ENCODE results near the gene DIP2C. TPM values are rescaled to one million over a fixed set of nuclear protein-coding genes. Genes with fewer than 3 reads are reported as not detected.

DIP2C gene
- total RNA-seq, 2 donors from 2014 or later: 21.1 to 23.8 TPM

- TF ChIP-seq CTCF (IDR thresholded peaks at IDR 0.05): no peak
- Histone ChIP-seq H3K4me1 (peaks cover 3 to 25% of the 10 kb centered on the region in 2 donors), H3K9me3 (no peaks in the 10 kb centered on the region), H3K36me3 (no peaks in the 10 kb centered on the region), H3K27me3 (no peaks in the 10 kb centered on the region), H3K27ac (no peak overlapping the region), H3K4me3 (no peak overlapping the region)
- no peak for DNase-seq (ENCODE audit: low spot score)
These were observed 58.2 kb downstream of the DIP2C start for GRCh38 chr10:631266-631665.

GRCh38 chr10:630581-631073, 58.8 kb downstream of the DIP2C start:
- H3K27ac ChIP-seq: no peak overlapping the region

GRCh38 chr10:629186-629998, 60.1 kb downstream of the DIP2C start:
- DNase-seq (ENCODE audit: low spot score): no peak
- H3K27ac ChIP-seq: no peak overlapping the region
- H3K36me3 ChIP-seq: no peaks in the 10 kb centered on the region
- no peak overlapping the region for H3K4me3 ChIP-seq
- peaks cover 3 to 34% of the 10 kb centered on the region in 2 donors for H3K4me1 ChIP-seq
- no peaks in the 10 kb centered on the region for H3K9me3 ChIP-seq
- H3K27me3 ChIP-seq: no peaks in the 10 kb centered on the region
- no peak for TF ChIP-seq CTCF (IDR thresholded peaks at IDR 0.05)

More at GRCh38 chr10:630581-631073, 58.8 kb downstream of the DIP2C start:
- peaks cover 3 to 26% of the 10 kb centered on the region in 2 donors for H3K4me1 ChIP-seq
- no peaks in the 10 kb centered on the region for H3K27me3 ChIP-seq
- DNase-seq (ENCODE audit: low spot score): no peak
- H3K36me3 ChIP-seq: no peaks in the 10 kb centered on the region
- no peak for TF ChIP-seq CTCF (IDR thresholded peaks at IDR 0.05)
- no peak overlapping the region for H3K4me3 ChIP-seq
- H3K9me3 ChIP-seq: no peaks in the 10 kb centered on the region

GRCh38 chr10:628386-629045, 61.0 kb downstream of the DIP2C start:
- DNase-seq (ENCODE audit: low spot score): no peak
- no peaks in the 10 kb centered on the region for H3K9me3 ChIP-seq

More at GRCh38 chr10:628386-629045, 61.0 kb downstream of the DIP2C start:
- Histone ChIP-seq H3K4me3 (no peak overlapping the region), H3K27ac (peak overlapping the region in 1 of 2 donors; percentile 38), H3K27me3 (no peaks in the 10 kb centered on the region), H3K4me1 (peaks cover 0 to 34% of the 10 kb centered on the region in 2 donors), H3K36me3 (no peaks in the 10 kb centered on the region)
- no peak for TF ChIP-seq CTCF (IDR thresholded peaks at IDR 0.05)
